ENCODE measurements around the gene CRTC2. TPM values are rescaled to one million over a fixed set of nuclear protein-coding genes. Genes with fewer than 3 reads are reported as not detected.

CRTC2 gene
- total RNA-seq, 1 experiment from 2014 or later: 33.8 TPM

- ATAC-seq: no peak
- no peak overlapping the region for H3K27ac ChIP-seq (ENCODE audit: low read depth, low read length)
- DNase-seq (ENCODE audit: low read depth, low spot score): no peak
- H3K4me3 ChIP-seq (replicated peaks in 1 of 2; ENCODE audit: low read depth in 1 of 2, low read length in 2 of 2): no peak overlapping the region
- H3K27me3 ChIP-seq (ENCODE audit: insufficient read depth, low read length): no peaks in the 10 kb centered on the region
- no peak overlapping the region for H2AFZ ChIP-seq (ENCODE audit: low read depth, low read length, poor library complexity, severe bottlenecking)
- H3K36me3 ChIP-seq (ENCODE audit: control insufficient read depth in 1 of 2, insufficient read depth in 2 of 2, low read length in 2 of 2): peaks cover 15 to 31% of the 10 kb centered on the region in 2 experiments
- no peak for TF ChIP-seq JUND (IDR thresholded peaks at IDR 0.05)
- no peak for TF ChIP-seq CBX3 (IDR thresholded peaks at IDR 0.05; ENCODE audit: low read depth)
- no peak for TF ChIP-seq ZFX (IDR thresholded peaks at IDR 0.05)
- TF ChIP-seq POLR2A (IDR thresholded peaks at IDR 0.05; ENCODE audit: borderline replicate concordance, extremely low read depth, insufficient read depth, insufficient read length): no peak
- TF ChIP-seq SRF (IDR thresholded peaks at IDR 0.05; ENCODE audit: low read depth): no peak
- TF ChIP-seq ELF1 (IDR thresholded peaks at IDR 0.05; ENCODE audit: borderline replicate concordance, low read depth): no peak
- no peak for TF ChIP-seq ZBTB33 (IDR thresholded peaks at IDR 0.05; ENCODE audit: extremely low read depth, insufficient replicate concordance, low read length)
- no peak for TF ChIP-seq FOSL1 (IDR thresholded peaks at IDR 0.05; ENCODE audit: low read depth)
- TF ChIP-seq EZH2 (IDR thresholded peaks at IDR 0.05): no peak
- no peak for TF ChIP-seq POLR2AphosphoS5 (IDR thresholded peaks at IDR 0.05; ENCODE audit: low read depth, low read length)
- TF ChIP-seq SP1 (IDR thresholded peaks at IDR 0.05; ENCODE audit: low read depth): no peak
- no peak for TF ChIP-seq REST (IDR thresholded peaks at IDR 0.05; ENCODE audit: low read depth)
- H3K4me2 ChIP-seq (ENCODE audit: low read length): no peak overlapping the region
- RAD21 ChIA-PET (ENCODE audit: low non-redundant PET in 1 of 2, low total read pairs in 2 of 2, uncharacterized antibody in 2 of 2, unreplicated experiment in 2 of 2): no interaction called here
- H3K9me2 ChIP-seq (ENCODE audit: insufficient read depth): no peaks in the 10 kb centered on the region
- H3K9ac ChIP-seq (ENCODE audit: low read length): no peak overlapping the region
- CTCF ChIA-PET: no interaction called here
- intact Hi-C loops (cut with micrococcal nuclease): no loop called here
- H3K4me1 ChIP-seq (ENCODE audit: control insufficient read depth in 1 of 2, insufficient read depth in 2 of 2, low read length in 2 of 2): peaks cover 0 to 15% of the 10 kb centered on the region in 2 experiments; a peak in 3 of 4 replicates
- no peaks in the 10 kb centered on the region for H3K9me3 ChIP-seq (ENCODE audit: control insufficient read depth in 1 of 2, insufficient read depth in 1 of 2, low read depth in 1 of 2, low read length in 2 of 2)
- BruUV-seq (replicated peaks): no TSS peak
- peaks cover 23% of the 10 kb centered on the region for H3K79me2 ChIP-seq (ENCODE audit: insufficient read depth, low read length)
- POLR2A ChIA-PET: interaction anchor here (1.0 kb wide), 1 partner anchor 29 kb away, joined by 3 read pairs; no protein-coding TSS in a partner anchor
- H4K20me1 ChIP-seq (ENCODE audit: insufficient read depth): peaks cover 11% of the 10 kb centered on the region; the same call in 1 of the 2 replicates
Measured at GRCh38 chr1:153995640-153996039, 37.2 kb upstream of the CRTC2 start.
